ENCODE data around the gene BCOR.

- no peak for TF ChIP-seq CTCF (IDR thresholded peaks at IDR 0.05)
- TF ChIP-seq POLR2A (IDR thresholded peaks at IDR 0.05; ENCODE audit: low read depth): no peak
Measured at GRCh38 chrX:40104630-40104984, 6.8 kb upstream of the BCOR start.

All from esophagus muscularis mucosa (tissue), 3 donors.